GM11168 (cell line): ENCODE results near the gene NSMF.

Source experiments
- in situ Hi-C: fragments of 300-500 bp; cut with MboI; formaldehyde crosslinking; loops from one replicate; pipeline ENCODE4 v1.12.0; 2022; ENCODE audit warnings: low sequenced_read_pairs; ENCODE audit not compliant: unreplicated experiment

Gene NSMF, protein sequence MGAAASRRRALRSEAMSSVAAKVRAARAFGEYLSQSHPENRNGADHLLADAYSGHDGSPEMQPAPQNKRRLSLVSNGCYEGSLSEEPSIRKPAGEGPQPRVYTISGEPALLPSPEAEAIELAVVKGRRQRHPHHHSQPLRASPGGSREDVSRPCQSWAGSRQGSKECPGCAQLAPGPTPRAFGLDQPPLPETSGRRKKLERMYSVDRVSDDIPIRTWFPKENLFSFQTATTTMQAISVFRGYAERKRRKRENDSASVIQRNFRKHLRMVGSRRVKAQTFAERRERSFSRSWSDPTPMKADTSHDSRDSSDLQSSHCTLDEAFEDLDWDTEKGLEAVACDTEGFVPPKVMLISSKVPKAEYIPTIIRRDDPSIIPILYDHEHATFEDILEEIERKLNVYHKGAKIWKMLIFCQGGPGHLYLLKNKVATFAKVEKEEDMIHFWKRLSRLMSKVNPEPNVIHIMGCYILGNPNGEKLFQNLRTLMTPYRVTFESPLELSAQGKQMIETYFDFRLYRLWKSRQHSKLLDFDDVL

GRCh38 chr9:137459152-137459600, at the start of gene NSMF:
Gene NSMF, minus strand, starts transcription at chr9:137459334. Its CDS starts 232 bp downstream, at chr9:137459102.
- in situ Hi-C loops: no loop called here

DNA sequence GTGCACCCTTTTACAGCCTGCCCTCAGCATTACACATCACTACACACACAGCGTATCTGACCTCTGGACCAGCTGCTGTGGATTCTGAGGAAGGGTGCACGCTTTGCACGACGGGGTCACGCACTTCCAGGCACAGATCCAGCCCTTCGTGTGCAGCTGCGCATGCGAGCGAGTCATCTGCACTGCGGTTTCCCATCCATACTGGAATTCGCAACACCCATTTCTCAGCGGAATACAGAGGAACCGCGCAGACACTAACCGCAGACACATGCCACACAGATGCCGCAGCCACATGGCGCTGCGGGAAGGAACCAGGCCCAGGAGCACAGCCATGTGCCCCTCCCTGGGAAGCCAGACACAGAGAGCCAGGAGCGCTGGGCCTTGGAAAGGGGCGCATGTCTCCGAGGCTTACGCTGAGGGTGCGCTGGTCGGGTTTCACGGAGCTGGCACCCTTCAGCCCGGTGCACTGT, 47.6 kb upstream of the NSMF start:
- in situ Hi-C loops: no loop called here

GRCh38 chr9:137506274-137506673, 47.1 kb upstream of the NSMF start:
- in situ Hi-C loops: no loop called here

- in situ Hi-C loops: no loop called here
Measured at GRCh38 chr9:137505421-137506140, 46.4 kb upstream of the NSMF start.

GRCh38 chr9:137504432-137504777, 45.3 kb upstream of the NSMF start:
- in situ Hi-C loops: no loop called here

DNA sequence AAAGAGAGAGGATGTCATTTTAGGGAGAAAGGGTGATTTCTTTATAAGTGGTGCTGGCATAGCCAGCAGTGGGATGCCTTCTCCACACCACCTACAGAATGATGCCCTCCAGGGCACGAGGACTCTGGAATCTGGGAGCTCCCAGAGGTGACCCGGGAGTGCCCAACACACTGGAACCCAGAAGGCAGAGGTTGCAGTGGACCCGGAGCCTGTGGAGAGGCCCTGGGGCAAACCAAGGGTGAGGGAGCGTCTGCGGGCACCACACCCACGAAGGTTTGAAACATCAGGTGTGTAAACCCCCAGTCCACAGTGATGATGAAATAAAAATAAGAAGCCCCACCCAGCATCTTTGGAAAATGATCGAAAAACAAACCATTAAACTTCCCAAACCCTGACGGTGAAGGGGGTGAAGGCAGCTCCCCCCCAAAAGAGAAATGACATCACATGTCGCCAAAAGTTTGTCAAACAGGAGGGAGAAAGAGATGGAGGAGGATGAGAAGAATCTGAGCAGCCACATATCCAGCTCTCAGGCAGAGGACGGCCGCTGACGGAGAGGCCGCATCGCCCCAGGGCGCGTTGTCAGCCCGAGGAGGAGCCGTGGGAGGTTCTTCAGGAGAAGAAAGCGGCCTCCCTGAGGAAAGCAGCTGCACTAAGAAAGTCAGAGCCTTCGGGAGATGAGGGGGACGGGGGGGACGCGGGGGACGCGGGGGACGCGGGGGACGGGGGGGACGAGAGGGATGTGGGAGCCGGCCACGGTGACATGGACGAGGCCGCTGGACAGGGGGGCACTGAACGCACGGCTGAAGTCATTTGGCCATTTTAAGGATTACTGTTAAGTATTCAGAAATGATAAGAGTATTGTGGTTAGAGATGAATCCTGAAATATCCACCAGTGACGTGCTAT, 43.1 kb upstream of the NSMF start:
- in situ Hi-C loops: no loop called here

GRCh38 chr9:137501457-137501856, 42.3 kb upstream of the NSMF start:
- in situ Hi-C loops: no loop called here

- in situ Hi-C loops: no loop called here
Measured at GRCh38 chr9:137500666-137501397, 41.7 kb upstream of the NSMF start.

DNA sequence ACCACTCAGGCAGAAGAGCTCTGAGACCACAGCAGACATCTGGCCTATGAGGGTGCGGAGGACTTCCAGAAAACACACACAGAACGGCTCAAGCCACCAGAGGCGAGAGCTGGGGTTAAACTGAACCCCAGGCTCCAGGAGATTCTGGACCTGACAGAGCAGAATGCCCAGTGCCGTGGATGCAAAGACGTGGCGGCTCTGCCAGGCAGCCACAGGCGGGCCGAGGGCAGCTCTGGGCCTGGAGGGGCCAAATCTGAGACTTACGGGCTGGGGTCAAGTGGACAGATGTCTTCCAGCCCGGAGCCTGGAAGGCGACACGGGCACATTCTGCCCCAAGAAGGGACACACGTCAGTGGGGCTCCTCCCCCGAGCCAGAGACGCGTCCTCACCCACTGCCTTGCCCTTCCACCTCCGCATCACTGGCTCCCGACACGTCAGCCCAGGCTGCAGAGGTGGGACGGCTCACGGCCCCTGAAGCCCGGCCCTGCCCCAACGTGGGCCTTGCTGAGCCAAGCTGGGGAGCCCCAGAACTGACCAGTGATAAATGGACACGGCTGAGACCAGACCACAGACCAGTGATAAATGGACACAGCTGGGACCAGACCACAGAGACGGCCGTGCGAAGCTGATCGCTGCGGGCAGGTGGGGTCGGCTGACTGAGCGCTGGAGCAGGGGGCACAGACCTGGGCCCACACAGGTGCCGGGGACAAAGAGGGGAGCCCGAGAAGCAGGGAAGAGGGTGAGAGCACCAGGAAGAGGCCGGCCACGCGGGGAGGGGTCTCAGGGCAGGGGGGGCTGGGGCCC, 40.9 kb upstream of the NSMF start:
- in situ Hi-C loops: no loop called here

DNA sequence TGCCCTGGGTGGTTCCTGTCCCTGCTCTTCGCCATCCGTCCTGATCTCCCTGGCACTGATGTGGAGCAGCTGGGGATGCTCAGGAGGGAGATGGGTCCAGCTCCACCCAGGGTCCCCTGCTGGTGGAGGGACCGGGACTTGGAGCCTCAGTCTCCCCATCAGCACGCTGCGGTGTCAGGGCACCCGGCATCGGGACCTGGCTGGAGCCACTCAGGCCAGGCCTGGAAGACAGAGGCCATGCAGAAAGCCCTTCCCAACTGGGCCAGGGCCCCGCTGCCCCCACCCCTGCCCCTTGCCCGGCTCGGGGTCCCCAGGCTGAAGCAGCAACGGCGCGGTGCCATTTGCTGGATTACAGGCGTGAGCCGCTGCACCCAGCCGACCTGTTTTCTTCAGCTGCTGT, 40.3 kb upstream of the NSMF start:
- in situ Hi-C loops: no loop called here

DNA sequence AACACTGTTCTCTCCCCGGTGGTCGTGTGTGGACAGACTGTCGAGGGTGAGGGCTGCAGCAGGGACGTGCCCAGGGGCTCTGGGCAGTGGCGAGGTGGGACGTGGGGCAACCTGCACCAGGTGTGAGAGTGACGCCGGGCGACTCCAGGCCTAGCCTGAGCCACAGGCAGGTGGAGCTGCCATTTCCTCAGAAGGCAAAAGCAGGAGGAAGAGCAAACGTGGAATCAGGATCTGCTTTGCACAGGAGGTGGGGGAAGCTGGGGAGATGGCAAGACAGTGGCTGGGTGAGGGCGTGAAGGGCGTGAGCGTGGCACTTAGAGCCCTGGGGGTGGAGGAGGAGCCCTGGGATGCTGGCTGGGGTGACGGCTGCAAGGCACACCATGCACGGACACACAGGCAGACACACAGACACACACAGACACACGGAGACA, 39.6 kb upstream of the NSMF start:
- in situ Hi-C loops: no loop called here

DNA sequence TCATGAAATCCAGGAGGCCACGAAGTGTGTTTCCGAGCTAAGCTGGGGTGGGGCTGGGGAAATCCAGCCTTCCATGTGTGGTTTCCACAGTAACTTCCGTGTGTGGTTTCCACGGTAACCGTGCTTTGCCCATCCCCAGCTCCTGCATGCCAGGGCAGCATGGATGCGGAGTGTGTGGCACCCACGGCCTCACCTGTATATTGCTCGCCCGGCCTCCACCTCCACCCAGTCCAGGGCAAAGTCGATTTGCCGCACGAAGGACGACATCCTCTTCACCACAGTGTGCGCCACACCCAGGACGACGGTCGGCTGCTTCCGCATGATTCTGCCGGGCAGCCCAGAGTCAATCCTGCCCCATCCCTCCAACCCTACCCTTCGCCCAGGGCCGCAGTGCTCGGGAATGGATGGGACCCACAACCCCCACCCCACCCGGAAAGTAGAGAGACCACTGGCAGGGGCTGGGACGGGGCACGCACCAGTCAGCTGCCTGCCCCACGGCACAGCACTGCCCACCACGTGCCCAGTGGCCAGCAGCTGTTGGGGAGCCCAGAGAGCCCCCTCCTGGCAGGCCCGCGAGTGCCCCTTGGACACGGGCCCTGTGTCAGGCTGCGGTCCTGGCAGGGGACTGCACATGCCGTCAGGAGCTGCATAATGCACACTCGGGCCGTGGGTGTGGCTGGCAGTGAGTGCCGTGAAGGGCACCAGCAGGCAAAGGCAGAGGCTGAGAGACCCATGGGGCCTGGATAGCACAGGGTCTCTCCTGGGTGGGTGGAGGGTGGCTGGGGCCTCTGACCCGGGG, 39.0 kb upstream of the NSMF start:
- in situ Hi-C loops: no loop called here

- in situ Hi-C loops: no loop called here
Measured at GRCh38 chr9:137496601-137497375, 37.7 kb upstream of the NSMF start.

- in situ Hi-C loops: no loop called here
Measured at GRCh38 chr9:137494550-137495351, 35.6 kb upstream of the NSMF start.

GRCh38 chr9:137494104-137494544, 35.0 kb upstream of the NSMF start:
- in situ Hi-C loops: no loop called here

DNA sequence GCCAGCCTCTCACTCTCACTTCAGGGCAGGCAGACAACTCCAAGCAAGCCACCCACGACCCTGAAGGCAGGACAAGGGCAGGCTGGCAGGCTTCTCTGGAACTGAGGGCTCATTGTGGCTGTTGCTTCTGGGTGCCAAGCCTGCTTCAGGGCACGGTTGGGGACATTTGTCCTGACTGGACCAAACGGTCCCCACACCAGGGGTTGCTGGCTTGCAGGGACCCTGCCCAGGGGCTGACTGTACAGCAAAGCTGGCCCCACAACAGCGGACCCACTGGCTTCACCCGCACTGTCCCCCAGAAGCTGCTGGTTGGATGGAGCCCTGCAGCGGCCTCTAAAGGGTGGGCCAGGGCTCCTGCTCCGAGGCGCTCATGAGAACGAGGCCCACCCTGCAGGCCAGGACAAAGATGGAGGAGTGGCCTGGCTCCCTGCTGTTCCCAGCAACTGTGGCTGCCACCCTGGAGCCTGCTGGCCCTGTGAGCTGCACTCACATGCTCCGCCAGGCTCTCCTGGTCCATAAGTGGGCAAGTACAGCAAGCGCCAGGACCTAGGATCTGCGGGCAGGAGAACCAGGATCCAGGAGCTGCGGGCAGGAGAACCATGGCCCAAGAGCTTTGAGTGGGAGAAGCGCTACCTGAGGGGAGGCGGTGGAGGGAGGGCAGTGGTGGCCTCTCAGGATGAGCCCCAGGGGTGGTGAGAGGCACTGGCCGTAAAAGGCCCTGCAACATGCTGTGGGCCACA, 34.4 kb upstream of the NSMF start:
- in situ Hi-C loops: no loop called here
